HEK293 (cell line): ENCODE measurements around the gene CRTAC1.

Source experiments
- CTCF ChIA-PET: fragments of 350-600 bp; formaldehyde crosslinking; extraction: SDS; loops from one replicate; lab custom pipeline; 2021; ENCODE audit warnings: antibody characterized with exemption; lab: Yijun Ruan, JAX
- POLR2A ChIA-PET: fragments of 300-600 bp; formaldehyde crosslinking; extraction: SDS; loops from one replicate; lab custom pipeline; 2020; ENCODE audit warnings: antibody characterized with exemption, inconsistent platforms; lab: Yijun Ruan, JAX
- H3K27ac ChIP-seq: fragments of 200-500 bp; sonication (Bioruptor generic); 2 replicates; pipeline ENCODE4 v1.5.1; 2014; ENCODE audit warnings: low read depth, low read length, control low read depth, inconsistent platforms; ENCODE audit errors: extremely low read depth
- H3K36me3 ChIP-seq, 2 experiments: fragments of 200-500 bp in 1 of 2; sonication (Bioruptor generic) in 1 of 2; 1 replicate in 1 of 2; 2 replicates in 1 of 2; pipeline ENCODE4 v1.5.1; 2014 to 2017; ENCODE audit warnings: inconsistent platforms in 2 of 2, low read length in 2 of 2; ENCODE audit not compliant: control insufficient read depth in 2 of 2, insufficient read depth in 1 of 2
- H3K4me1 ChIP-seq: fragments of 200-500 bp; sonication (Bioruptor generic); 2 replicates; pipeline ENCODE4 v1.5.1; 2014; ENCODE audit warnings: mild to moderate bottlenecking, low read length, inconsistent platforms; ENCODE audit not compliant: control insufficient read depth, insufficient read depth
- H3K4me3 ChIP-seq: 2 replicates; pipeline ENCODE4 v1.5.1; 2011; ENCODE audit warnings: low read depth, mild to moderate bottlenecking, control low read depth, low read length, moderate library complexity
- H3K9me3 ChIP-seq: fragments of 200-500 bp; sonication (Bioruptor generic); 2 replicates; pipeline ENCODE4 v1.5.1; 2014; ENCODE audit warnings: low read depth, low read length, inconsistent platforms; ENCODE audit not compliant: control insufficient read depth, insufficient read depth
- EGR2 ChIP-seq: fragments of 450-650 bp; formaldehyde crosslinking; IDR thresholded peaks from 2 replicates; pipeline ENCODE4 v1.5.1; 2016; ENCODE audit warnings: low read depth, missing biosample characterization, missing genetic modification characterization
- TCF7L2 ChIP-seq: IDR thresholded peaks from 2 replicates; pipeline ENCODE4 v1.6.1; 2011; ENCODE audit warnings: low read depth, mild to moderate bottlenecking, inconsistent platforms, low read length, moderate library complexity, borderline replicate concordance
- ZFHX2 ChIP-seq: fragments of 450-650 bp; formaldehyde crosslinking; conservative IDR thresholded peaks from 2 replicates; pipeline ENCODE4 v1.5.1; 2016; ENCODE audit warnings: missing biosample characterization, missing genetic modification characterization
- ZFP37 ChIP-seq: fragments of 450-650 bp; formaldehyde crosslinking; IDR thresholded peaks from 2 replicates; pipeline ENCODE4 v1.5.1; 2016; ENCODE audit warnings: missing biosample characterization, missing genetic modification characterization
- ZIC2 ChIP-seq: fragments of 450-650 bp; formaldehyde crosslinking; IDR thresholded peaks from 2 replicates; pipeline ENCODE4 v1.5.1; 2016; ENCODE audit warnings: missing biosample characterization, missing genetic modification characterization
- ZNF133 ChIP-seq: fragments of 450-650 bp; formaldehyde crosslinking; IDR thresholded peaks from 2 replicates; pipeline ENCODE4 v1.5.1; 2016; ENCODE audit warnings: missing biosample characterization, missing genetic modification characterization
- ZNF518A ChIP-seq: fragments of 450-650 bp; formaldehyde crosslinking; conservative IDR thresholded peaks from 2 replicates; pipeline ENCODE4 v1.5.1; 2016; ENCODE audit warnings: low read depth, missing biosample characterization, missing genetic modification characterization
- ZNF521 ChIP-seq: fragments of 450-650 bp; formaldehyde crosslinking; IDR thresholded peaks from 2 replicates; pipeline ENCODE4 v1.5.1; 2017; ENCODE audit warnings: missing biosample characterization, mild to moderate bottlenecking, missing genetic modification characterization
- ZNF558 ChIP-seq: fragments of 450-650 bp; formaldehyde crosslinking; IDR thresholded peaks from 2 replicates; pipeline ENCODE4 v1.5.1; 2016; ENCODE audit warnings: missing biosample characterization, missing genetic modification characterization
- ZNF585B ChIP-seq: fragments of 450-650 bp; formaldehyde crosslinking; IDR thresholded peaks from 2 replicates; pipeline ENCODE4 v1.5.1; 2016; ENCODE audit warnings: missing biosample characterization, missing genetic modification characterization
- ZNF623 ChIP-seq: fragments of 450-650 bp; formaldehyde crosslinking; IDR thresholded peaks from 2 replicates; pipeline ENCODE4 v1.5.1; 2016; ENCODE audit warnings: missing biosample characterization, missing genetic modification characterization
- ZNF768 ChIP-seq: fragments of 450-650 bp; formaldehyde crosslinking; IDR thresholded peaks from 2 replicates; pipeline ENCODE4 v1.5.1; 2018; ENCODE audit warnings: missing biosample characterization, mild to moderate bottlenecking, missing genetic modification characterization
- TF ChIP-seq, protein P1 (sequence below): fragments of 450-650 bp; IDR thresholded peaks from 2 replicates; pipeline ENCODE4 v1.5.1; 2018; ENCODE audit warnings: missing biosample characterization, missing genetic modification characterization

The CRTAC1 gene

DNA sequence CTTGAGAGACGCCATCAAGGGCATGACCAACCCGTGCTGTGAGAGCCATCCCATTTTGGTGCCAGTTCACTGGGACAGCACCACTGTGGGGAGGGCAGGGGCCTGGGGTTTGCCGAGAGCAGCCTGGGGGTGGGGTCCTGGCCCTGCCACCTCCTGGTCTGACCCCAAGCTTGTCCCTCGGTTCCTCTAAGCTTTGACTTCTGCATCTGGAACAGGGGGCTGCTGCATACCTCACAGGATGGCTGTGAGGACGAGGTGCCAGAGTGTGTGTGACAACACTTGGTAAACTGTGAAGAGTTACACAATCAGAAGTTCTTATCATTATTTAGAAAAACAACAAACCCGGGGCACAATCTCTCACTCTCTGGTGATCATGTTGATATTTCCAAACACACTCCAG is 89.9 kb downstream of the CRTAC1 start (continued):
- TF ChIP-seq ZNF768 (tag by site-specific recombination) (no peak), ZNF518A (no peak), ZNF585B (no peak), ZFP37 (tag by site-specific recombination) (no peak), ZNF133 (tag by site-specific recombination) (no peak)
- TF ChIP-seq, all 188 proteins: peak for 0

GRCh38 chr10:97939446-97939990 is 90.9 kb downstream of the CRTAC1 start:
- TF ChIP-seq ZIC2 (tag by site-specific recombination) (peak; percentile 34; the same call in 1 of the 2 replicates), EGR2 (tag by site-specific recombination) (peak; percentile 61), ZFHX2 (tag by site-specific recombination) (peak; percentile 38), ZNF558 (tag by site-specific recombination) (no peak)
- CTCF ChIA-PET: interaction anchor here (0.8 to 1.1 kb wide), 3 partner anchors 21 to 150 kb away, joined by 3 read pairs; no protein-coding TSS in a partner anchor

GRCh38 chr10:97937928-97938327 is 92.5 kb downstream of the CRTAC1 start:
- CTCF ChIA-PET: interaction anchor here (0.7 to 0.8 kb wide), 2 partner anchors 103 to 354 kb away, joined by 3 to 5 read pairs; partner anchors contain the start of gene HOGA1
- H3K4me3 ChIP-seq: no peak overlapping the region
- H3K36me3 ChIP-seq: no peaks in the 10 kb centered on the region
- POLR2A ChIA-PET: no interaction called here
- TF ChIP-seq, protein P1, sequence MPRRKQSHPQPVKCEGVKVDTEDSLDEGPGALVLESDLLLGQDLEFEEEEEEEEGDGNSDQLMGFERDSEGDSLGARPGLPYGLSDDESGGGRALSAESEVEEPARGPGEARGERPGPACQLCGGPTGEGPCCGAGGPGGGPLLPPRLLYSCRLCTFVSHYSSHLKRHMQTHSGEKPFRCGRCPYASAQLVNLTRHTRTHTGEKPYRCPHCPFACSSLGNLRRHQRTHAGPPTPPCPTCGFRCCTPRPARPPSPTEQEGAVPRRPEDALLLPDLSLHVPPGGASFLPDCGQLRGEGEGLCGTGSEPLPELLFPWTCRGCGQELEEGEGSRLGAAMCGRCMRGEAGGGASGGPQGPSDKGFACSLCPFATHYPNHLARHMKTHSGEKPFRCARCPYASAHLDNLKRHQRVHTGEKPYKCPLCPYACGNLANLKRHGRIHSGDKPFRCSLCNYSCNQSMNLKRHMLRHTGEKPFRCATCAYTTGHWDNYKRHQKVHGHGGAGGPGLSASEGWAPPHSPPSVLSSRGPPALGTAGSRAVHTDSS (tag by site-specific recombination): no peak
- no peak for TF ChIP-seq TCF7L2
- no peaks in the 10 kb centered on the region for H3K4me1 ChIP-seq
- H3K9me3 ChIP-seq: no peaks in the 10 kb centered on the region
- no peak overlapping the region for H3K27ac ChIP-seq

More at GRCh38 chr10:97939446-97939990, 90.9 kb downstream of the CRTAC1 start:
- Histone ChIP-seq H3K4me3 (no peak overlapping the region), H3K36me3 (no peaks in the 10 kb centered on the region), H3K4me1 (no peaks in the 10 kb centered on the region), H3K27ac (no peak overlapping the region), H3K9me3 (no peaks in the 10 kb centered on the region)
- POLR2A ChIA-PET: no interaction called here

GRCh38 chr10:97937054-97937453 is 93.4 kb downstream of the CRTAC1 start:
- H3K36me3 ChIP-seq: no peaks in the 10 kb centered on the region
- TF ChIP-seq ZNF521 (tag by site-specific recombination) (no peak), ZNF623 (tag by site-specific recombination) (peak; percentile 74)
- ChIA-PET CTCF (interaction anchor here (0.6 to 0.8 kb wide), 2 partner anchors 104 to 524 kb away, joined by 3 to 5 read pairs; no protein-coding TSS in a partner anchor), POLR2A (no interaction called here)
- H3K4me3 ChIP-seq: no peak overlapping the region
- H3K9me3 ChIP-seq: no peaks in the 10 kb centered on the region
- no peak overlapping the region for H3K27ac ChIP-seq
- H3K4me1 ChIP-seq: no peaks in the 10 kb centered on the region
